ENCODE measurements around the gene CTAGE1.

The CTAGE1 gene

GRCh38 chr18:22434973-22435608 is 17.4 kb upstream of the CTAGE1 start:
- Histone ChIP-seq H3K4me3 (ENCODE audit: low read depth in 1 of 2, low read length in 1 of 2) (no peak overlapping the region), H3K4me1 (ENCODE audit: control insufficient read depth in 1 of 2, insufficient read depth in 1 of 2, low read depth in 1 of 2, low read length in 1 of 2) (no peaks in the 10 kb centered on the region), H3K36me3 (no peaks in the 10 kb centered on the region), H3K27me3 (no peaks in the 10 kb centered on the region), H3K9me3 (no peaks in the 10 kb centered on the region), H3K27ac (no peak overlapping the region)
- TF ChIP-seq, protein P1, sequence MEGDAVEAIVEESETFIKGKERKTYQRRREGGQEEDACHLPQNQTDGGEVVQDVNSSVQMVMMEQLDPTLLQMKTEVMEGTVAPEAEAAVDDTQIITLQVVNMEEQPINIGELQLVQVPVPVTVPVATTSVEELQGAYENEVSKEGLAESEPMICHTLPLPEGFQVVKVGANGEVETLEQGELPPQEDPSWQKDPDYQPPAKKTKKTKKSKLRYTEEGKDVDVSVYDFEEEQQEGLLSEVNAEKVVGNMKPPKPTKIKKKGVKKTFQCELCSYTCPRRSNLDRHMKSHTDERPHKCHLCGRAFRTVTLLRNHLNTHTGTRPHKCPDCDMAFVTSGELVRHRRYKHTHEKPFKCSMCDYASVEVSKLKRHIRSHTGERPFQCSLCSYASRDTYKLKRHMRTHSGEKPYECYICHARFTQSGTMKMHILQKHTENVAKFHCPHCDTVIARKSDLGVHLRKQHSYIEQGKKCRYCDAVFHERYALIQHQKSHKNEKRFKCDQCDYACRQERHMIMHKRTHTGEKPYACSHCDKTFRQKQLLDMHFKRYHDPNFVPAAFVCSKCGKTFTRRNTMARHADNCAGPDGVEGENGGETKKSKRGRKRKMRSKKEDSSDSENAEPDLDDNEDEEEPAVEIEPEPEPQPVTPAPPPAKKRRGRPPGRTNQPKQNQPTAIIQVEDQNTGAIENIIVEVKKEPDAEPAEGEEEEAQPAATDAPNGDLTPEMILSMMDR (IDR thresholded peaks at IDR 0.05) = no peak

GRCh38 chr18:22433956-22434355 is 16.2 kb upstream of the CTAGE1 start:
- Histone ChIP-seq H3K9me3 (no peaks in the 10 kb centered on the region), H3K4me3 (ENCODE audit: low read depth in 1 of 2, low read length in 1 of 2) (no peak overlapping the region), H3K27ac (no peak overlapping the region), H3K4me1 (ENCODE audit: control insufficient read depth in 1 of 2, insufficient read depth in 1 of 2, low read depth in 1 of 2, low read length in 1 of 2) (no peaks in the 10 kb centered on the region), H3K36me3 (no peaks in the 10 kb centered on the region), H3K27me3 (no peaks in the 10 kb centered on the region)
- TF ChIP-seq, protein P1 (IDR thresholded peaks at IDR 0.05) = no peak

- H3K27me3 ChIP-seq = no peaks in the 10 kb centered on the region
- H3K4me3 ChIP-seq (ENCODE audit: low read depth in 1 of 2, low read length in 1 of 2) = no peak overlapping the region
- no peaks in the 10 kb centered on the region for H3K9me3 ChIP-seq
- TF ChIP-seq, protein P1 (IDR thresholded peaks at IDR 0.05) = no peak
- no peaks in the 10 kb centered on the region for H3K36me3 ChIP-seq
- H3K27ac ChIP-seq = no peak overlapping the region
- H3K4me1 ChIP-seq (ENCODE audit: control insufficient read depth in 1 of 2, insufficient read depth in 1 of 2, low read depth in 1 of 2, low read length in 1 of 2) = no peaks in the 10 kb centered on the region
These were observed 15.0 kb upstream of the CTAGE1 start for GRCh38 chr18:22432657-22433137.

- TF ChIP-seq, protein P1 (IDR thresholded peaks at IDR 0.05) = no peak
These were observed 11.8 kb upstream of the CTAGE1 start for GRCh38 chr18:22429564-22429963.

DNA sequence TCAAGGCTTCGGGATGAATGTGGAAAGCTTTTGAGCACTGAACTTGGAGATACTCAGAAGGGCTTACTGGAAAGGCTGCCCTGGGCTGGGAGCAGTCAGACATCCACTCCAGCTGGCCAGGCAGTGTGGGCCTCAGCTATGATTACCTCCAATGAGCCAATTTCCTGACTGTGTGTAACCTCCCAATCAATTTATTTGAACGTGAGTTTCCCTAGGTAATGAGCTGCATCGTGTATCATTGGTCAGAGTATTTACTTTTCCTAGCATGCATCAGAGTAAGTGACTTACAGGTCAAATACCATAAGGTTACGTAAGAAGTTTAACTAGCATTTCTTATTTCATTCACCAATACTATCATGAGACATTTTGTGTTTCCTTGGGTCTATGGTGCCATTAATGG is 11.0 kb upstream of the CTAGE1 start:
- no peaks in the 10 kb centered on the region for H3K27me3 ChIP-seq
- TF ChIP-seq, protein P1 (IDR thresholded peaks at IDR 0.05) = no peak
- H3K4me1 ChIP-seq (ENCODE audit: control insufficient read depth in 1 of 2, insufficient read depth in 1 of 2, low read depth in 1 of 2, low read length in 1 of 2) = no peaks in the 10 kb centered on the region
- no peak overlapping the region for H3K27ac ChIP-seq
- no peak overlapping the region for H3K4me3 ChIP-seq (ENCODE audit: low read depth in 1 of 2, low read length in 1 of 2)
- H3K36me3 ChIP-seq = no peaks in the 10 kb centered on the region
- no peaks in the 10 kb centered on the region for H3K9me3 ChIP-seq

More at GRCh38 chr18:22429564-22429963, 11.8 kb upstream of the CTAGE1 start:
- H3K36me3 ChIP-seq = no peaks in the 10 kb centered on the region
- H3K27ac ChIP-seq = no peak overlapping the region
- no peak overlapping the region for H3K4me3 ChIP-seq (ENCODE audit: low read depth in 1 of 2, low read length in 1 of 2)
- H3K9me3 ChIP-seq = no peaks in the 10 kb centered on the region
- H3K4me1 ChIP-seq (ENCODE audit: control insufficient read depth in 1 of 2, insufficient read depth in 1 of 2, low read depth in 1 of 2, low read length in 1 of 2) = no peaks in the 10 kb centered on the region
- no peaks in the 10 kb centered on the region for H3K27me3 ChIP-seq
